ENCODE results near the gene PPP1R12C. TPM values are rescaled to one million over a fixed set of nuclear protein-coding genes. Genes with fewer than 3 reads are reported as not detected.

The PPP1R12C gene
- total RNA-seq, 1 donor from 2014 or later: 21.8 TPM

DNA sequence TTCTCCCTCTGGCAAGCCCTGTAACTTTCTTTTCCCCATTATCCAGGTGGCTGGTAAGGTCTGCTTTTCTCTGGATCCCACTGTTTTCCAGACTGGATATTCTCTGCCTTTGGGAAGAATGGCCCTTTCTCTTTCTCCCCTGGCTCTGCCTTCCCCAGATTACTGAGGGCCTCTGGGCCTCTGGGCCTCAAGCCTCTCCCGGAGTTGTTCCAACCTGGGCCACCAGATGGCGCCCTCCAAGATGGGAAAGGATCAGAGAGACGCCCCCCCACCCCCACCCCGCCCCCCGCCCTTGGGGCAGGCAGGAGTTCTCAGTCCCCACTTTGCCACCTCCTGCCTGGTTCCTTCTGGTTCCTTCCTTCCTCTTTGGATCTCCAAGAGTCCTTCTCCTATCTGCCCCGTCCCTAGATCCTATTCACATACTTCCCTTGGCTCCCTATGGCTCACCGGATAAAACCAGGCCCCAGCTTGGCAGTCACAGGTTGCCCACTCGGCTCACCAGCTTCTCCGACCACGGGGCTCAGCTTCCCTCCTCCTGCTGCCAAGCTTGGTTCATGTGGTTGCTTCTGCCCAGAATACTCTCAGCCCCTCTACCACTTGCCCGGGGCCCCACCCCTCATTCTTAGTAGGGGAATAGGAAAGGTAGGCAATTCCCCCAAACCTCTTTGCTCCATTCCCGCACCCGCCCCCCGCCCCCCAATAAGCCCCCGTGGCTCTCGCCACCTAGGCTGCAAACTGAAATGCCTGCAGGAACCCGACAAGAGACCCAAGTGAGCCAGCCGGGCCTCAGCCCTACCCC, 28.7 kb downstream of the PPP1R12C start:
- Histone ChIP-seq H3K9ac (no peak overlapping the region), H3K27me3 (peaks cover 26% of the 10 kb centered on the region), H3F3A (ENCODE audit: low read depth) (peaks cover 35% of the 10 kb centered on the region), H3K27ac (no peak overlapping the region), H3K9me3 (ENCODE audit: low read depth) (no peaks in the 10 kb centered on the region), H3K4me3 (peak overlapping the region; percentile 68), H4K20me1 (ENCODE audit: low read depth) (peaks cover 52% of the 10 kb centered on the region), H3K36me3 (no peaks in the 10 kb centered on the region), H2AFZ (replicated peaks) (no peak overlapping the region), H3K4me2 (peak overlapping the region; percentile 90), H3K4me1 (peaks cover 29% of the 10 kb centered on the region), H3K79me2 (ENCODE audit: low read depth) (peaks cover 3% of the 10 kb centered on the region)
- peaks cover 40% of the 10 kb centered on the region for H3K4me1 Mint-ChIP-seq
- H3K9me3 Mint-ChIP-seq: no peaks in the 10 kb centered on the region
- peak overlapping the region; percentile 91 for H3K4me3 Mint-ChIP-seq
- peak overlapping the region; percentile 67 for H3K27ac Mint-ChIP-seq
- H3K27me3 Mint-ChIP-seq (ENCODE audit: insufficient read depth, low read depth): peaks cover 31% of the 10 kb centered on the region
- peak; percentile 92 for DNase-seq (ENCODE audit: low spot score)
- H3K36me3 Mint-ChIP-seq: peaks cover 5% of the 10 kb centered on the region
- TF ChIP-seq EZH2phosphoT487 (IDR thresholded peaks at IDR 0.05) (no peak), CTCF (IDR thresholded peaks at IDR 0.05) (peak; percentile 87)

- DNase-seq (ENCODE audit: low spot score): no peak
- Histone ChIP-seq H3K4me3 (peak overlapping the region; percentile 68), H3K9me3 (ENCODE audit: low read depth) (no peaks in the 10 kb centered on the region), H3K36me3 (no peaks in the 10 kb centered on the region), H4K20me1 (ENCODE audit: low read depth) (peaks cover 56% of the 10 kb centered on the region), H3K27ac (no peak overlapping the region), H3K27me3 (peaks cover 33% of the 10 kb centered on the region), H3K9ac (peak overlapping the region; percentile 1), H3K79me2 (ENCODE audit: low read depth) (peaks cover 3% of the 10 kb centered on the region), H3F3A (ENCODE audit: low read depth) (peaks cover 39% of the 10 kb centered on the region), H2AFZ (replicated peaks) (no peak overlapping the region), H3K4me1 (peaks cover 29% of the 10 kb centered on the region), H3K4me2 (peak overlapping the region; percentile 90)
- TF ChIP-seq EZH2phosphoT487 (IDR thresholded peaks at IDR 0.05) (no peak), EZH2 (IDR thresholded peaks at IDR 0.05) (no peak), CTCF (IDR thresholded peaks at IDR 0.05) (no peak)
- Mint-ChIP-seq H3K4me3 (peak overlapping the region; percentile 91), H3K27ac (peak overlapping the region; percentile 67), H3K4me1 (peaks cover 41% of the 10 kb centered on the region), H3K9me3 (no peaks in the 10 kb centered on the region), H3K36me3 (peaks cover 5% of the 10 kb centered on the region), H3K27me3 (ENCODE audit: insufficient read depth, low read depth) (peaks cover 35% of the 10 kb centered on the region)
These were observed 29.4 kb downstream of the PPP1R12C start for GRCh38 chr19:55088021-55088451.

- Mint-ChIP-seq H3K4me3 (peak overlapping the region; percentile 91), H3K27ac (peak overlapping the region; percentile 74), H3K27me3 (ENCODE audit: insufficient read depth, low read depth) (peaks cover 40% of the 10 kb centered on the region), H3K4me1 (peaks cover 46% of the 10 kb centered on the region), H3K36me3 (peaks cover 5% of the 10 kb centered on the region), H3K9me3 (peaks cover 1% of the 10 kb centered on the region)
- peaks cover 38% of the 10 kb centered on the region for H3K27me3 ChIP-seq
- peak overlapping the region; percentile 90 for H3K4me2 ChIP-seq
- H3K4me3 ChIP-seq: peak overlapping the region; percentile 68
- H3K79me2 ChIP-seq (ENCODE audit: low read depth): peaks cover 3% of the 10 kb centered on the region
- peaks cover 44% of the 10 kb centered on the region for H3F3A ChIP-seq (ENCODE audit: low read depth)
- H3K9ac ChIP-seq: no peak overlapping the region
- no peak overlapping the region for H2AFZ ChIP-seq (replicated peaks)
- H3K27ac ChIP-seq: no peak overlapping the region
- peaks cover 24% of the 10 kb centered on the region for H3K4me1 ChIP-seq
- no peaks in the 10 kb centered on the region for H3K36me3 ChIP-seq
- TF ChIP-seq CTCF (IDR thresholded peaks at IDR 0.05): no peak
- TF ChIP-seq EZH2 (IDR thresholded peaks at IDR 0.05): no peak
- TF ChIP-seq EZH2phosphoT487 (IDR thresholded peaks at IDR 0.05): no peak
- H3K9me3 ChIP-seq (ENCODE audit: low read depth): no peaks in the 10 kb centered on the region
- H4K20me1 ChIP-seq (ENCODE audit: low read depth): peaks cover 53% of the 10 kb centered on the region
- no peak for DNase-seq (ENCODE audit: low spot score)
These were observed 29.9 kb downstream of the PPP1R12C start for GRCh38 chr19:55087542-55087901.

Measured in neural progenitor cell (in vitro differentiated cells).